ENCODE results near the gene KCNE4. TPM values are rescaled to one million over a fixed set of nuclear protein-coding genes. Genes with fewer than 3 reads are reported as not detected.
"Not testable (repeated sequence)": the region's sequence is repeated elsewhere in the genome, so short reads cannot be mapped to it uniquely, and the experiment has no call there.

Gene KCNE4
- total and polyA plus RNA-seq, 2 donors (not counting 1 experiment from before 2014, with no cell fraction given), result not detected

DNA sequence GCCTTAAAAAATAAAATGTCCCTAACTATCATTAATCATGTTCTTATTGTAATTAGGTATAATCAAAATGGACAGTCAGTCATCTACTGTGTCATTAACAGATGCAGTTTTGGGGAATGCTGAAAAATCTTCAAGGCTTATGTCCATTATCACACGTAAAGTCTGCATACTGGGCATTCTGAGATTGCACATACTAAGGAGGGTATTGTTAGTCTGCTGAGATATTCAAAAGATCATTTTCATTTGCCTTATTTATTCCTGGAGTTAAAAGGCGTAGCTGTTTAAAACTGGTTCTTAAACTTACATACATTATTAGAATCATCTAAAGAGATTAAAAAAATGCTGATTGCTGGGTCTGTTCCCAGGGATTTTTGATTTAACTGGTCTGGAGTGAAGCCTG, 27.4 kb downstream of the KCNE4 start:
- Histone ChIP-seq H3K9me3 (ENCODE audit: control extremely low read depth in 1 of 3, control insufficient read depth in 2 of 3, insufficient read depth in 1 of 3, low read length in 2 of 3) (no peaks in the 10 kb centered on the region), H3K36me3 (replicated peaks in 1 of 2; ENCODE audit: control extremely low read depth in 1 of 2, control insufficient read depth in 1 of 2, extremely low read depth in 1 of 2, insufficient read depth in 2 of 2, low read length in 1 of 2) (no peaks in the 10 kb centered on the region), H3K9ac (ENCODE audit: low read length) (no peak overlapping the region), H3K27me3 (replicated peaks in 1 of 4; ENCODE audit: control extremely low read depth in 1 of 4, control insufficient read depth in 3 of 4, insufficient read depth in 4 of 4, low read length in 3 of 4) (no peaks in the 10 kb centered on the region), H2AFZ (ENCODE audit: insufficient read depth, low read depth, low read length, poor library complexity, severe bottlenecking) (no peak overlapping the region), H4K20me1 (ENCODE audit: control insufficient read depth, insufficient read depth, low read length, poor library complexity, severe bottlenecking) (no peaks in the 10 kb centered on the region), H3K4me2 (replicated peaks; ENCODE audit: low read depth, low read length, poor library complexity, severe bottlenecking) (no peak overlapping the region), H3K79me2 (ENCODE audit: control insufficient read depth, insufficient read depth, low read length) (no peaks in the 10 kb centered on the region), H3K27ac (ENCODE audit: low read length in 2 of 2) (no peak overlapping the region), H3K4me3 (ENCODE audit: control extremely low read depth in 1 of 5, extremely low read depth in 1 of 5, insufficient read depth in 1 of 5, low read depth in 2 of 5, low read length in 4 of 5) (no peak overlapping the region), H3K4me1 (ENCODE audit: control insufficient read depth in 2 of 2, insufficient read depth in 2 of 2, low read length in 2 of 2) (no peaks in the 10 kb centered on the region)
- DNase-seq, result no peak
- WGBS (ENCODE audit: insufficient coverage), result no CpG with 5 or more reads among the region's 2 CpGs
- ATAC-seq (ENCODE audit: low read depth), result no peak
- Mint-ChIP-seq H3K27me3 (peaks cover 12% of the 10 kb centered on the region), H3K9me3 (ENCODE audit: insufficient read depth) (no peaks in the 10 kb centered on the region), H3K4me3 (no peak overlapping the region), H3K27ac (no peak overlapping the region), H3K4me1 (no peaks in the 10 kb centered on the region)
- no peak for TF ChIP-seq EZH2 (IDR thresholded peaks at IDR 0.05; ENCODE audit: borderline replicate concordance, insufficient read depth, low read depth, low read length, poor library complexity, severe bottlenecking)
- TF ChIP-seq, protein P1, sequence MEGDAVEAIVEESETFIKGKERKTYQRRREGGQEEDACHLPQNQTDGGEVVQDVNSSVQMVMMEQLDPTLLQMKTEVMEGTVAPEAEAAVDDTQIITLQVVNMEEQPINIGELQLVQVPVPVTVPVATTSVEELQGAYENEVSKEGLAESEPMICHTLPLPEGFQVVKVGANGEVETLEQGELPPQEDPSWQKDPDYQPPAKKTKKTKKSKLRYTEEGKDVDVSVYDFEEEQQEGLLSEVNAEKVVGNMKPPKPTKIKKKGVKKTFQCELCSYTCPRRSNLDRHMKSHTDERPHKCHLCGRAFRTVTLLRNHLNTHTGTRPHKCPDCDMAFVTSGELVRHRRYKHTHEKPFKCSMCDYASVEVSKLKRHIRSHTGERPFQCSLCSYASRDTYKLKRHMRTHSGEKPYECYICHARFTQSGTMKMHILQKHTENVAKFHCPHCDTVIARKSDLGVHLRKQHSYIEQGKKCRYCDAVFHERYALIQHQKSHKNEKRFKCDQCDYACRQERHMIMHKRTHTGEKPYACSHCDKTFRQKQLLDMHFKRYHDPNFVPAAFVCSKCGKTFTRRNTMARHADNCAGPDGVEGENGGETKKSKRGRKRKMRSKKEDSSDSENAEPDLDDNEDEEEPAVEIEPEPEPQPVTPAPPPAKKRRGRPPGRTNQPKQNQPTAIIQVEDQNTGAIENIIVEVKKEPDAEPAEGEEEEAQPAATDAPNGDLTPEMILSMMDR (IDR thresholded peaks at IDR 0.05), result no peak
- CTCF ChIA-PET, result no interaction called here
- POLR2A ChIA-PET, result no interaction called here
- intact Hi-C loops (cut with micrococcal nuclease), result no loop called here

DNA sequence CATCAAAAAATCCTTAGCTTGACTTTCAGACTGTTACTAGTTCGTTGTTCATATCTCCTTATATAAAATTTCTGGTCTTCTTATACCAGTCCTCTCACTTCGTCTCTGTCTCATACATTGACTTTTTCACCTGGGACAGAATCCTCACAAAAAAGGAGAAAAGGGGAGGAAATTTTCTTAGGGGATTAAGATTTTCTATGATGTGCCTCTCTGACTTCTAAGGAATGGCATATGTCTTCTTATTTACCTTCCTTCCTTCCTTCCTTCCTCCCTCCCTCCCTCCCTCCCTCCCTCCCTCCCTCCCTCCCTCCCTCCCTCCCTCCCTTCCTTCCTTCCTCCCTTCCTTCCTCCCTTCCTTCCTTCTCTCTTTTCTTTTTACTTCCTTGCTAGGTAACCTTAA, 27.9 kb downstream of the KCNE4 start:
- DNase-seq (no peak), ATAC-seq (ENCODE audit: low read depth) (no peak)
- Mint-ChIP-seq H3K4me3 (no peak overlapping the region), H3K4me1 (no peaks in the 10 kb centered on the region), H3K9me3 (ENCODE audit: insufficient read depth) (no peaks in the 10 kb centered on the region), H3K27me3 (peaks cover 12% of the 10 kb centered on the region), H3K27ac (no peak overlapping the region)
- no peak overlapping the region for H3K4me2 ChIP-seq (replicated peaks; ENCODE audit: low read depth, low read length, poor library complexity, severe bottlenecking)
- no peaks in the 10 kb centered on the region for H3K27me3 ChIP-seq (replicated peaks in 1 of 4; ENCODE audit: control extremely low read depth in 1 of 4, control insufficient read depth in 3 of 4, insufficient read depth in 4 of 4, low read length in 3 of 4)
- no peak overlapping the region for H3K9ac ChIP-seq (ENCODE audit: low read length)
- H3K4me3 ChIP-seq (ENCODE audit: control extremely low read depth in 1 of 5, extremely low read depth in 1 of 5, insufficient read depth in 1 of 5, low read depth in 2 of 5, low read length in 4 of 5), result no peak overlapping the region
- no peaks in the 10 kb centered on the region for H4K20me1 ChIP-seq (ENCODE audit: control insufficient read depth, insufficient read depth, low read length, poor library complexity, severe bottlenecking)
- TF ChIP-seq, protein P1 (IDR thresholded peaks at IDR 0.05), result no peak
- TF ChIP-seq EZH2 (IDR thresholded peaks at IDR 0.05; ENCODE audit: borderline replicate concordance, insufficient read depth, low read depth, low read length, poor library complexity, severe bottlenecking), result no peak
- H3K79me2 ChIP-seq (ENCODE audit: control insufficient read depth, insufficient read depth, low read length), result no peaks in the 10 kb centered on the region
- no peaks in the 10 kb centered on the region for H3K36me3 ChIP-seq (replicated peaks in 1 of 2; ENCODE audit: control extremely low read depth in 1 of 2, control insufficient read depth in 1 of 2, extremely low read depth in 1 of 2, insufficient read depth in 2 of 2, low read length in 1 of 2)
- WGBS (ENCODE audit: insufficient coverage), result no CpG with 5 or more reads among the region's 2 CpGs
- no peaks in the 10 kb centered on the region for H3K4me1 ChIP-seq (ENCODE audit: control insufficient read depth in 2 of 2, insufficient read depth in 2 of 2, low read length in 2 of 2)
- CTCF ChIA-PET, result no interaction called here
- no peaks in the 10 kb centered on the region for H3K9me3 ChIP-seq (ENCODE audit: control extremely low read depth in 1 of 3, control insufficient read depth in 2 of 3, insufficient read depth in 1 of 3, low read length in 2 of 3)
- no peak overlapping the region for H2AFZ ChIP-seq (ENCODE audit: insufficient read depth, low read depth, low read length, poor library complexity, severe bottlenecking)
- intact Hi-C loops (cut with micrococcal nuclease), result no loop called here
- POLR2A ChIA-PET, result no interaction called here
- no peak overlapping the region for H3K27ac ChIP-seq (ENCODE audit: low read length in 2 of 2)

DNA sequence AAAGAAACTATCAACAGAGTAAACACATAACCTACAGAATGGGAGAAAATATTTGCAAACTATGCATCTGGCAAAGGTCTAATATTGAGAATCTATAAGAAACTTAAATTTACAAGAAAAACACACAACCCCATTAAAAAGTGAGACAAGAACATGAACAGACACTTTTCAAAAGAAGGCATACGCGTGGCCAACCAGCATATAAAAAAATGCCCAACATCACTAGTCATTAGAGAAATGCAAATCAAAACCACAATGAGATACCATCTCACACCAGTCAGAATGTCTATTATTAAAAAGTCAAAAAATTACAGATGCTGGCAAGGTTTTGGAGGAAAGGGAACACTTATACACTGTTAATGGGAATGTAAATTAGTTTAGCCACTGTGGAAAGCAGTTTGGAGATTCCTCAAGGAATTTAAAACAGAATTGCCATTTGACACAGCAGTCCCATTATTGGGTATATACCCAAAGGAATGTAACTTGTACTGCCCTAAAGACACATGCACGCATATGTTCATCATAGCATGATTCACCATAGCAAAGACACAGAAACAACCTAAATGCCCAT, 28.9 kb downstream of the KCNE4 start:
- DNase-seq; H3K9ac ChIP-seq (ENCODE audit: low read length); H3K4me1 ChIP-seq (ENCODE audit: control insufficient read depth in 2 of 2, insufficient read depth in 2 of 2, low read length in 2 of 2); H3K4me3 ChIP-seq (ENCODE audit: control extremely low read depth in 1 of 5, extremely low read depth in 1 of 5, insufficient read depth in 1 of 5, low read depth in 2 of 5, low read length in 4 of 5); H3K4me2 ChIP-seq (replicated peaks; ENCODE audit: low read depth, low read length, poor library complexity, severe bottlenecking); H3K4me1 Mint-ChIP-seq; H3K36me3 ChIP-seq (replicated peaks in 1 of 2; ENCODE audit: control extremely low read depth in 1 of 2, control insufficient read depth in 1 of 2, extremely low read depth in 1 of 2, insufficient read depth in 2 of 2, low read length in 1 of 2); intact Hi-C loops (cut with micrococcal nuclease); H3K79me2 ChIP-seq (ENCODE audit: control insufficient read depth, insufficient read depth, low read length); H3K9me3 ChIP-seq (ENCODE audit: control extremely low read depth in 1 of 3, control insufficient read depth in 2 of 3, insufficient read depth in 1 of 3, low read length in 2 of 3); POLR2A ChIA-PET; H3K4me3 Mint-ChIP-seq; H3K27ac Mint-ChIP-seq; H2AFZ ChIP-seq (ENCODE audit: insufficient read depth, low read depth, low read length, poor library complexity, severe bottlenecking); CTCF ChIA-PET; H3K9me3 Mint-ChIP-seq (ENCODE audit: insufficient read depth); H4K20me1 ChIP-seq (ENCODE audit: control insufficient read depth, insufficient read depth, low read length, poor library complexity, severe bottlenecking); H3K27me3 ChIP-seq (replicated peaks in 1 of 4; ENCODE audit: control extremely low read depth in 1 of 4, control insufficient read depth in 3 of 4, insufficient read depth in 4 of 4, low read length in 3 of 4); H3K27ac ChIP-seq (ENCODE audit: low read length in 2 of 2); ATAC-seq (ENCODE audit: low read depth): not testable (repeated sequence)
- WGBS (ENCODE audit: insufficient coverage), result no CpG with 5 or more reads among the region's 3 CpGs
- H3K27me3 Mint-ChIP-seq, result peaks cover 12% of the 10 kb centered on the region
